ENCODE data around the gene INKA2. TPM values are rescaled to one million over a fixed set of nuclear protein-coding genes. Genes with fewer than 3 reads are reported as not detected.
"Not testable (repeated sequence)": the region's sequence is repeated elsewhere in the genome, so short reads cannot be mapped to it uniquely, and the experiment has no call there.

Gene INKA2
- total RNA-seq, 1 donor from 2014 or later, result 4.7 TPM

- DNase-seq (ENCODE audit: low read depth), result no peak
Observed at GRCh38 chr1:111750856-111751255, 11.7 kb upstream of the INKA2 start.

- no peak for DNase-seq (ENCODE audit: low read depth)
Observed at GRCh38 chr1:111749628-111750027, 10.4 kb upstream of the INKA2 start.

- no peak for DNase-seq (ENCODE audit: low read depth)
Observed at GRCh38 chr1:111747947-111748346, 8.8 kb upstream of the INKA2 start.

GRCh38 chr1:111747282-111747734, 8.1 kb upstream of the INKA2 start:
- DNase-seq (ENCODE audit: low read depth), result peak; percentile 65

GRCh38 chr1:111746614-111746999, 7.4 kb upstream of the INKA2 start:
- no peak for DNase-seq (ENCODE audit: low read depth)

GRCh38 chr1:111745675-111746613, 6.7 kb upstream of the INKA2 start:
- DNase-seq (ENCODE audit: low read depth), result no peak

- DNase-seq (ENCODE audit: low read depth), result no peak
Observed at GRCh38 chr1:111743679-111744101, 4.5 kb upstream of the INKA2 start.

- no peak for DNase-seq (ENCODE audit: low read depth)
Observed at GRCh38 chr1:111742938-111743549, 3.8 kb upstream of the INKA2 start.

- not testable (repeated sequence) for DNase-seq (ENCODE audit: low read depth)
Observed at GRCh38 chr1:111742292-111742691, 3.1 kb upstream of the INKA2 start.

GRCh38 chr1:111739925-111740765, 950 bp upstream of the INKA2 start:
- DNase-seq (ENCODE audit: low read depth), result peak; percentile 19

- DNase-seq (ENCODE audit: low read depth), result peak; percentile 43
Observed at GRCh38 chr1:111738436-111739193, 580 bp downstream of the INKA2 start.

GRCh38 chr1:111738133-111738435, 1.1 kb downstream of the INKA2 start:
- DNase-seq (ENCODE audit: low read depth), result no peak

- DNase-seq (ENCODE audit: low read depth), result no peak
Observed at GRCh38 chr1:111737216-111738132, 1.7 kb downstream of the INKA2 start.

- no peak for DNase-seq (ENCODE audit: low read depth)
Observed at GRCh38 chr1:111736548-111737215, 2.5 kb downstream of the INKA2 start.

- DNase-seq (ENCODE audit: low read depth), result no peak
Observed at GRCh38 chr1:111735858-111736544, 3.2 kb downstream of the INKA2 start.

GRCh38 chr1:111735321-111735720, 3.9 kb downstream of the INKA2 start:
- DNase-seq (ENCODE audit: low read depth), result no peak

GRCh38 chr1:111734856-111735255, 4.3 kb downstream of the INKA2 start:
- DNase-seq (ENCODE audit: low read depth), result no peak

GRCh38 chr1:111734426-111734825, 4.8 kb downstream of the INKA2 start:
- no peak for DNase-seq (ENCODE audit: low read depth)

- DNase-seq (ENCODE audit: low read depth), result no peak
Observed at GRCh38 chr1:111733992-111734341, 5.2 kb downstream of the INKA2 start.

Measured in renal cortical epithelial cell (primary cell).